OCI-LY1 (cell line): ENCODE measurements around the gene UROD.

Experiments
- H2AFZ ChIP-seq: fragments of 200-600 bp; sonication (generic), shearing (Covaris generic); 2 replicates; pipeline ENCODE4 v1.6.0; 2014; ENCODE audit warnings: antibody characterized with exemption, mild to moderate bottlenecking, low read length
- H3F3A ChIP-seq: fragments of 200-600 bp; sonication (generic), shearing (Covaris generic); 2 replicates; pipeline ENCODE4 v1.6.0; 2014; ENCODE audit warnings: mild to moderate bottlenecking, antibody characterized with exemption, low read length, moderate library complexity; ENCODE audit not compliant: insufficient read depth
- H3K27ac ChIP-seq: fragments of 200-600 bp; sonication (generic); 2 replicates; pipeline ENCODE4 v1.5.1; 2014; ENCODE audit warnings: low read length, mixed run types, mild to moderate bottlenecking, low read depth; ENCODE audit not compliant: poor library complexity, severe bottlenecking
- H3K27me3 ChIP-seq: fragments of 200-600 bp; sonication (generic); 2 replicates; pipeline ENCODE4 v1.6.0; 2014; ENCODE audit warnings: antibody characterized with exemption, mild to moderate bottlenecking, low read length, moderate library complexity; ENCODE audit not compliant: insufficient read depth
- H3K36me3 ChIP-seq: fragments of 200-600 bp; sonication (generic); 2 replicates; pipeline ENCODE4 v1.6.1; 2014; ENCODE audit warnings: mild to moderate bottlenecking, antibody characterized with exemption, low read length, moderate library complexity, mixed read lengths; ENCODE audit not compliant: insufficient read depth
- H3K4me1 ChIP-seq: fragments of 200-600 bp; sonication (generic); 2 replicates; pipeline ENCODE4 v1.5.1; 2014; ENCODE audit warnings: mild to moderate bottlenecking, low read length, moderate library complexity; ENCODE audit not compliant: insufficient read depth, severe bottlenecking
- H3K4me2 ChIP-seq: fragments of 200-600 bp; sonication (generic), shearing (Covaris generic); 2 replicates; pipeline ENCODE4 v1.6.1; 2014; ENCODE audit warnings: low read length
- H3K4me3 ChIP-seq: fragments of 200-600 bp; sonication (generic); 2 replicates; pipeline ENCODE4 v1.5.1; 2014; ENCODE audit warnings: low read length, low read depth, mild to moderate bottlenecking, mixed read lengths; ENCODE audit not compliant: poor library complexity, severe bottlenecking
- H3K79me2 ChIP-seq: fragments of 200-600 bp; shearing (Covaris generic); 2 replicates; pipeline ENCODE4 v1.6.1; 2016; ENCODE audit warnings: mixed run types, low read length, mixed read lengths; ENCODE audit not compliant: insufficient read depth
- H3K9ac ChIP-seq: fragments of 200-600 bp; sonication (generic), shearing (Covaris generic); 2 replicates; pipeline ENCODE4 v1.6.1; 2014; ENCODE audit warnings: mild to moderate bottlenecking, low read length, mixed read lengths
- H3K9me2 ChIP-seq: fragments of 200-600 bp; sonication (generic), shearing (Covaris generic); 2 replicates; pipeline ENCODE4 v1.6.1; 2014; ENCODE audit warnings: low read depth, mild to moderate bottlenecking, low read length, mixed read lengths
- H3K9me3 ChIP-seq: fragments of 200-600 bp; shearing (Covaris generic); 2 replicates; pipeline ENCODE4 v1.6.1; 2014; ENCODE audit warnings: low read length, mixed read lengths
- H4K20me1 ChIP-seq: fragments of 200-600 bp; sonication (generic), shearing (Covaris generic); 2 replicates; pipeline ENCODE4 v1.6.0; 2016; ENCODE audit warnings: mild to moderate bottlenecking, low read length; ENCODE audit not compliant: insufficient read depth
- CTCF ChIP-seq: fragments of 200-600 bp; sonication (generic), shearing (Covaris generic); IDR thresholded peaks from 2 replicates; pipeline ENCODE4 v1.5.1; 2017; ENCODE audit warnings: mild to moderate bottlenecking, antibody characterized with exemption, low read length, moderate library complexity, mixed read lengths
- EZH2 ChIP-seq: fragments of 200-600 bp; sonication (generic), shearing (Covaris generic); IDR thresholded peaks from 2 replicates; pipeline ENCODE4 v1.8.0; 2017; ENCODE audit warnings: borderline replicate concordance, mixed run types, mild to moderate bottlenecking, antibody characterized with exemption, low read length, moderate library complexity, mixed read lengths

UROD gene

GRCh38 chr1:45044916-45045315 is 32.9 kb downstream of the UROD start:
- no peaks in the 10 kb centered on the region for H3K9me2 ChIP-seq
- no peaks in the 10 kb centered on the region for H4K20me1 ChIP-seq
- no peak overlapping the region for H3K27ac ChIP-seq
- no peaks in the 10 kb centered on the region for H3K79me2 ChIP-seq
- H3K9ac ChIP-seq: no peak overlapping the region
- no peaks in the 10 kb centered on the region for H3K27me3 ChIP-seq
- no peak overlapping the region for H2AFZ ChIP-seq
- H3F3A ChIP-seq: no peaks in the 10 kb centered on the region
- no peaks in the 10 kb centered on the region for H3K36me3 ChIP-seq
- TF ChIP-seq CTCF (no peak), EZH2 (no peak)
- no peaks in the 10 kb centered on the region for H3K9me3 ChIP-seq
- no peaks in the 10 kb centered on the region for H3K4me1 ChIP-seq
- H3K4me3 ChIP-seq: no peak overlapping the region
- no peak overlapping the region for H3K4me2 ChIP-seq

- no peaks in the 10 kb centered on the region for H3K9me3 ChIP-seq
- H3K27ac ChIP-seq: no peak overlapping the region
- H4K20me1 ChIP-seq: no peaks in the 10 kb centered on the region
- peaks cover 15% of the 10 kb centered on the region for H3K4me1 ChIP-seq
- H3K36me3 ChIP-seq: no peaks in the 10 kb centered on the region
- H3K79me2 ChIP-seq: no peaks in the 10 kb centered on the region
- TF ChIP-seq EZH2: no peak
- H3K4me2 ChIP-seq: no peak overlapping the region
- H3K9me2 ChIP-seq: no peaks in the 10 kb centered on the region
- H3K4me3 ChIP-seq: no peak overlapping the region
- no peak overlapping the region for H2AFZ ChIP-seq
- no peaks in the 10 kb centered on the region for H3K27me3 ChIP-seq
- no peak overlapping the region for H3K9ac ChIP-seq
- no peaks in the 10 kb centered on the region for H3F3A ChIP-seq
These were observed 35.0 kb downstream of the UROD start for GRCh38 chr1:45047032-45047431.

GRCh38 chr1:45051005-45051772 is 39.1 kb downstream of the UROD start:
- peaks cover 33% of the 10 kb centered on the region for H3K4me1 ChIP-seq
- peak overlapping the region; percentile 86 for H3K27ac ChIP-seq
- H3K4me3 ChIP-seq: peak overlapping the region; percentile 5
- H3F3A ChIP-seq: no peaks in the 10 kb centered on the region
- no peaks in the 10 kb centered on the region for H3K36me3 ChIP-seq
- H4K20me1 ChIP-seq: no peaks in the 10 kb centered on the region
- no peaks in the 10 kb centered on the region for H3K79me2 ChIP-seq
- TF ChIP-seq CTCF: no peak
- TF ChIP-seq EZH2: no peak
- H3K9me3 ChIP-seq: no peaks in the 10 kb centered on the region
- no peaks in the 10 kb centered on the region for H3K27me3 ChIP-seq
- peak overlapping the region; percentile 63 for H3K4me2 ChIP-seq
- peak overlapping the region; percentile 89 for H2AFZ ChIP-seq
- H3K9me2 ChIP-seq: no peaks in the 10 kb centered on the region
- peak overlapping the region; percentile 24 for H3K9ac ChIP-seq

- no peak for TF ChIP-seq CTCF
- TF ChIP-seq EZH2: no peak
- H3K79me2 ChIP-seq: no peaks in the 10 kb centered on the region
- no peak overlapping the region for H3K9ac ChIP-seq
- no peak overlapping the region for H2AFZ ChIP-seq
- H3F3A ChIP-seq: no peaks in the 10 kb centered on the region
- H3K4me2 ChIP-seq: no peak overlapping the region
- H3K9me2 ChIP-seq: no peaks in the 10 kb centered on the region
- no peak overlapping the region for H3K27ac ChIP-seq
- H4K20me1 ChIP-seq: no peaks in the 10 kb centered on the region
- no peaks in the 10 kb centered on the region for H3K36me3 ChIP-seq
- H3K27me3 ChIP-seq: no peaks in the 10 kb centered on the region
- H3K4me3 ChIP-seq: no peak overlapping the region
- no peaks in the 10 kb centered on the region for H3K9me3 ChIP-seq
- H3K4me1 ChIP-seq: peaks cover 13% of the 10 kb centered on the region
These were observed 45.5 kb downstream of the UROD start for GRCh38 chr1:45057542-45057941.
